ENCODE results near the gene C2CD5. TPM values are rescaled to one million over a fixed set of nuclear protein-coding genes. Genes with fewer than 3 reads are reported as not detected.
A peak's percentile ranks its signal among the peaks of the same experiment; 100 is the strongest.

C2CD5 gene
- total and polyA plus RNA-seq, 2 donors (not counting 1 experiment from before 2014, with no cell fraction given), result 26.6 to 37.7 TPM

GRCh38 chr12:22531205-22531604 is 13.1 kb downstream of the C2CD5 start:
- H3K4me3 ChIP-seq (replicated peaks in 1 of 4; ENCODE audit: control extremely low read depth in 1 of 4, insufficient read depth in 1 of 4, low read depth in 3 of 4, low read length in 4 of 4), result no peak overlapping the region
- no peak overlapping the region for H3K27ac ChIP-seq (ENCODE audit: insufficient read depth, low read length)
- H3K36me3 ChIP-seq (ENCODE audit: control insufficient read depth, insufficient read depth, low read length), result peaks cover 1% of the 10 kb centered on the region
- no peaks in the 10 kb centered on the region for H4K20me1 ChIP-seq (ENCODE audit: control insufficient read depth, extremely low read depth, insufficient read depth, low read length)
- H3K9me3 ChIP-seq (ENCODE audit: control insufficient read depth, insufficient read depth, low read depth, low read length), result no peaks in the 10 kb centered on the region
- no peak overlapping the region for H2AFZ ChIP-seq (ENCODE audit: low read length)
- H3K4me1 ChIP-seq (ENCODE audit: control insufficient read depth, extremely low read depth, insufficient read depth, low read length), result peaks cover 10% of the 10 kb centered on the region
- no peaks in the 10 kb centered on the region for H3K27me3 ChIP-seq (ENCODE audit: control insufficient read depth, insufficient read depth, low read length)
- no peak for TF ChIP-seq CTCF (conservative IDR thresholded peaks at IDR 0.05 in 1 of 2, IDR thresholded peaks at IDR 0.05 in 1 of 2; ENCODE audit: low read depth in 1 of 2, low read length in 2 of 2)
- no peak for TF ChIP-seq EZH2 (IDR thresholded peaks at IDR 0.05; ENCODE audit: low read length, missing control alignments)
- no peak for DNase-seq (ENCODE audit: low read depth in 2 of 2)
- H3K9ac ChIP-seq (ENCODE audit: insufficient read depth, low read length), result no peak overlapping the region
- H3K79me2 ChIP-seq (ENCODE audit: control insufficient read depth, insufficient read depth, low read length), result no peaks in the 10 kb centered on the region
- no peak overlapping the region for H3K4me2 ChIP-seq (ENCODE audit: extremely low read depth, insufficient read depth, low read length)

- TF ChIP-seq CTCF (conservative IDR thresholded peaks at IDR 0.05 in 1 of 2, IDR thresholded peaks at IDR 0.05 in 1 of 2; ENCODE audit: low read depth in 1 of 2, low read length in 2 of 2) (peak; percentile 9 to 36), EZH2 (IDR thresholded peaks at IDR 0.05; ENCODE audit: low read length, missing control alignments) (no peak)
- Histone ChIP-seq H3K4me2 (ENCODE audit: extremely low read depth, insufficient read depth, low read length) (no peak overlapping the region), H2AFZ (ENCODE audit: low read length) (no peak overlapping the region), H3K36me3 (ENCODE audit: control insufficient read depth, insufficient read depth, low read length) (peaks cover 1% of the 10 kb centered on the region), H3K4me3 (replicated peaks in 1 of 4; ENCODE audit: control extremely low read depth in 1 of 4, insufficient read depth in 1 of 4, low read depth in 3 of 4, low read length in 4 of 4) (no peak overlapping the region), H3K9me3 (ENCODE audit: control insufficient read depth, insufficient read depth, low read depth, low read length) (no peaks in the 10 kb centered on the region), H3K9ac (ENCODE audit: insufficient read depth, low read length) (no peak overlapping the region), H3K27me3 (ENCODE audit: control insufficient read depth, insufficient read depth, low read length) (no peaks in the 10 kb centered on the region), H3K79me2 (ENCODE audit: control insufficient read depth, insufficient read depth, low read length) (no peaks in the 10 kb centered on the region), H3K4me1 (ENCODE audit: control insufficient read depth, extremely low read depth, insufficient read depth, low read length) (peaks cover 11% of the 10 kb centered on the region), H4K20me1 (ENCODE audit: control insufficient read depth, extremely low read depth, insufficient read depth, low read length) (no peaks in the 10 kb centered on the region), H3K27ac (ENCODE audit: insufficient read depth, low read length) (peak overlapping the region; percentile 6)
- peak; percentile 21 to 49 for DNase-seq (ENCODE audit: low read depth in 2 of 2)
Measured at GRCh38 chr12:22529281-22530060, 14.9 kb downstream of the C2CD5 start.

- Histone ChIP-seq H3K9ac (ENCODE audit: insufficient read depth, low read length) (no peak overlapping the region), H3K27me3 (ENCODE audit: control insufficient read depth, insufficient read depth, low read length) (no peaks in the 10 kb centered on the region), H4K20me1 (ENCODE audit: control insufficient read depth, extremely low read depth, insufficient read depth, low read length) (no peaks in the 10 kb centered on the region), H3K27ac (ENCODE audit: insufficient read depth, low read length) (peak overlapping the region; percentile 68), H3K4me2 (ENCODE audit: extremely low read depth, insufficient read depth, low read length) (peak overlapping the region; percentile 75), H3K9me3 (ENCODE audit: control insufficient read depth, insufficient read depth, low read depth, low read length) (no peaks in the 10 kb centered on the region), H3K4me1 (ENCODE audit: control insufficient read depth, extremely low read depth, insufficient read depth, low read length) (peaks cover 11% of the 10 kb centered on the region), H3K4me3 (replicated peaks in 1 of 4; ENCODE audit: control extremely low read depth in 1 of 4, insufficient read depth in 1 of 4, low read depth in 3 of 4, low read length in 4 of 4) (no peak overlapping the region), H3K36me3 (ENCODE audit: control insufficient read depth, insufficient read depth, low read length) (peaks cover 5% of the 10 kb centered on the region), H2AFZ (ENCODE audit: low read length) (no peak overlapping the region), H3K79me2 (ENCODE audit: control insufficient read depth, insufficient read depth, low read length) (no peaks in the 10 kb centered on the region)
- TF ChIP-seq EZH2 (IDR thresholded peaks at IDR 0.05; ENCODE audit: low read length, missing control alignments) (no peak), CTCF (conservative IDR thresholded peaks at IDR 0.05 in 1 of 2, IDR thresholded peaks at IDR 0.05 in 1 of 2; ENCODE audit: low read depth in 1 of 2, low read length in 2 of 2) (no peak)
- DNase-seq (ENCODE audit: low read depth in 2 of 2), result peak; percentile 74 to 76
Measured at GRCh38 chr12:22527999-22528398, 16.3 kb downstream of the C2CD5 start.
